Prostate gland (tissue), 2 donors: ENCODE results near the gene HIGD2A.

Source experiments
- POLR2AphosphoS5 ChIP-seq: sonication (generic); formaldehyde crosslinking; IDR thresholded peaks from one replicate; pipeline ENCODE4 v1.6.1; 2017; ENCODE audit warnings: antibody characterized with exemption
- TF ChIP-seq, protein P1 (sequence below), 4 experiments: fragments of 200-600 bp in 2 of 4; fragments of 450-650 bp in 2 of 4; sonication (generic) in 2 of 4; IDR thresholded peaks; 1 replicate in 3 of 4; 2 replicates in 1 of 4; pipeline ENCODE4 v1.5.1; 2016 to 2019; ENCODE audit warnings: antibody characterized with exemption in 4 of 4, mild to moderate bottlenecking in 2 of 4, moderate library complexity in 2 of 4

DNA sequence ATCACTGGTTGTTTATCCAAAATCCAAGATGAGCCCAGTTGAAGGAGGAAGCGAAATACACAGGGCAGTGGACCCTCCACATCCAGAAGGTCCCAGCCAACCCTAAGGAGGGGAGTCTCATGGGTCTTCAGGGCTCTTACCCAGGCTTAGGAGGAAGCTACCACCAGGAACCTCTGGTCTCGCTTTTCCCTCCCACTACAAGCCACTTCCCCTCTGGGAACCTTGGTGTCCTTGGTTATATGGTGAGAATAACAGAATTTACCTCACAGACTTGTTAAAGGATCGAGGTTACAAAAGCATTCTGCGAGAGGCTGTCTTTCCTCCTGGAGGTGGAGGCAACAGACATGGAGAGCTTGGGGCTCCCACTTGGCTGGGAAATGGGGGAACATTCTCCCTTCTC is 3.4 kb downstream of the HIGD2A start:
- TF ChIP-seq, protein P1, sequence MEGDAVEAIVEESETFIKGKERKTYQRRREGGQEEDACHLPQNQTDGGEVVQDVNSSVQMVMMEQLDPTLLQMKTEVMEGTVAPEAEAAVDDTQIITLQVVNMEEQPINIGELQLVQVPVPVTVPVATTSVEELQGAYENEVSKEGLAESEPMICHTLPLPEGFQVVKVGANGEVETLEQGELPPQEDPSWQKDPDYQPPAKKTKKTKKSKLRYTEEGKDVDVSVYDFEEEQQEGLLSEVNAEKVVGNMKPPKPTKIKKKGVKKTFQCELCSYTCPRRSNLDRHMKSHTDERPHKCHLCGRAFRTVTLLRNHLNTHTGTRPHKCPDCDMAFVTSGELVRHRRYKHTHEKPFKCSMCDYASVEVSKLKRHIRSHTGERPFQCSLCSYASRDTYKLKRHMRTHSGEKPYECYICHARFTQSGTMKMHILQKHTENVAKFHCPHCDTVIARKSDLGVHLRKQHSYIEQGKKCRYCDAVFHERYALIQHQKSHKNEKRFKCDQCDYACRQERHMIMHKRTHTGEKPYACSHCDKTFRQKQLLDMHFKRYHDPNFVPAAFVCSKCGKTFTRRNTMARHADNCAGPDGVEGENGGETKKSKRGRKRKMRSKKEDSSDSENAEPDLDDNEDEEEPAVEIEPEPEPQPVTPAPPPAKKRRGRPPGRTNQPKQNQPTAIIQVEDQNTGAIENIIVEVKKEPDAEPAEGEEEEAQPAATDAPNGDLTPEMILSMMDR (IDR thresholded peaks at IDR 0.05): no peak
- TF ChIP-seq POLR2AphosphoS5: no peak
